GM10266 (cell line): Measurements from ENCODE around the gene TTBK1.
A peak's percentile ranks its signal among the peaks of the same experiment; 100 is the strongest.

Source experiments
- DNase-seq: peaks from one replicate; pipeline ENCODE4 v3.0.0; 2012; ENCODE audit errors: extremely low spot score
- CTCF ChIP-seq: IDR thresholded peaks from 2 replicates; pipeline ENCODE4 v1.5.1; 2012; ENCODE audit warnings: mild to moderate bottlenecking, low read depth; ENCODE audit not compliant: control insufficient read depth, insufficient read depth; ENCODE audit errors: missing control alignments

TTBK1 gene

DNA sequence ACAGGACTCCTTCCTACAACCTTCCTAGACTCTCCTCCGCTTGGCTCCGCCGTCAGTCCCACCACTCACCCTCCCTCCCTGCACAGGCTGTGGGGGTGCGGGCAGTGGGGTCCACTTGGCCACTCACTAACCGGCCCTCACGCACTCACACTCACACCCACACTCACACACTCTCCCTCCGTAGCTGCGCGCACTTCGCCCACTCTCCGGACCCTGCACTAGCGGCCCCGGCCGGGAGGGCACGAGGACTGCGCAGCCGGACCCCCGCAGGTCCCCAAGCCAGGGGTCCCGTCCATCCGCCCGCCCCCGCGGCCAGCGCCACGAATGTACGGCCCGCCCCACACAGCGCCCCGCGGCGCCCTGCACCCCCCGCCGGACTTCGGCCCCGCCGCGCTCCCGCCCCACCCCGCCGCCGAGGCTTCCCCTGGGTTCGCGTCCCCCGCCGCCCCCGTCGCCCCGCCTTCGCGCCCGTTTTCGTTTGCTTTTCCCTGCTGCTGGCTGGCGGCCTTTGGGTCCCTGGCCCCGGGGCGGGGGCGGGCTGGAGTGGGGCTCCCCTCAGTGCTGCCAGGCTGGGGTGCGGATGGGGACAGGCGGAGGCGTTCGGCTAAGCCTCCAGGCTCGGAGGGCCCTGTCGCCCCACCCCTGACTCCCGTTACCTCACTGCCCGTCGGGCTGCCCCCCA, 31.8 kb downstream of the TTBK1 start:
- TF ChIP-seq CTCF, result no peak

DNA sequence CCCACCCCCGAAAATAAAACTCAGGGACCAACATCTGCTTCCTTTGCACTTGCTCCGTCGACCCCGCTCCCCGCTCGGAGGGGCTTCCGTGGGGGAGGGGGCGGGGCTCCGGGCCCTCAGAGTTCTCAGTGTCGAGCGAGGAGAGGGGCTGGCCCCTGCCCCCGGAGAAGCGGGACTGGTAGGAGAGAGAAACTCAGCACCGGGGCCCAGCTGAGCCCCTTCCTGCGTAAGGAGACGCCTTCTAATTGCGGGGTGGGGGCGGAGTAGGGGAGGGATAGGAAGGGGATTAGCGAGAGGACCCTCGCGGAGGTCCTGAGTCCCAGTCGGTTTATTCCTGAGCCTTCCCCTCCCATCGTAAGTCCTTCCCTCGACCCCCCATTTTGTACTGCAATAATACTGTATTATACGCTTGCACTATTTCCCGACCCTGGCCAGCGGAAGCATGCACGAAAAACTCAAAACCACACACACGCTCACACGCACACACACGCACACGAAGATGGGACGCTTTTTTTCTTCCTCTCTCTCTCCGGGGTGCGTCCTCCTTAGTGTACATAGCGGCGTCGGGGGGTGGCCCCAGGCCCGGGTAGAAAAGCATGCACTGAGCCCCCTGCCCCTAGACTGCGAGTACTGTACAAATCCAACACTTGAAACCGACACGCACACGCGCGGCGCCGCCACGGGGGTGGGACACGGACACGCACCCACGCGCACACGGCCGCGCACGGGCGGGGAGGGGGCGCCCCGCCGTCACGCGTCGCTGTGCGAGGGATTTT, 32.7 kb downstream of the TTBK1 start:
- DNase-seq, result peak; percentile 71
- TF ChIP-seq CTCF, result no peak

More for the DNA sequence above, 31.8 kb downstream of the TTBK1 start:
- DNase-seq, result peak; percentile 77

- DNase-seq, result no peak
- no peak for TF ChIP-seq CTCF
Measured at GRCh38 chr6:43276577-43277305, 33.5 kb downstream of the TTBK1 start.

GRCh38 chr6:43277306-43277642, 34.0 kb downstream of the TTBK1 start:
- DNase-seq, result no peak
- no peak for TF ChIP-seq CTCF

- no peak for TF ChIP-seq CTCF
- DNase-seq, result no peak
Measured at GRCh38 chr6:43277643-43278523, 34.6 kb downstream of the TTBK1 start.

DNA sequence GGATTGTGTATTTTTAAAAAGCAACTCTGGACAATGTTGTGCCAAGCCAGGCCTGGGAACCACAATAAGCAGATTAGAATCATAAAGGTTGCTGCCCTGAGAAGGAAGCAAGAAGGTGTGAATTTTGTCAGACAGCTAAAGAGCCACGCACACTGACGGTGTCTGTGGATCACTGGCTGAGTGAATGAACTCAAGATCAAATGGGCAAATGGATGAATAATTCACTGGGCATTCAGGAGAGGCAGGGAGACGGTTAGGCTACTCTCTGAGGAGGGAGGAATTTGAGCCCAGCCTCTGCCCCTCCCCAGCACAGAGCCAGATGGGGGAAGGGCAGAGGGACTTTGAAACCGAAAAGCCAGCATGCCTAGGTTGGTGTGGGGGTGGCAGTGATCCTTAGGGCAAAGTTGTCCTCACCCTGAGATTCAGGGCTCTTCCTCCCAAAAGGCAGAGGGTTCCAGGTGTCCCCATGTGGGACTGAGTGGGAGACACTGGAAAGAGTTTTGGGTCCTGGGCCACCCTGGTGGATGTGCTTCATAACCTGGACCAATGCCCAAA, 35.3 kb downstream of the TTBK1 start:
- no peak for TF ChIP-seq CTCF
- DNase-seq, result no peak
